ENCODE measurements around the gene FOXP1.

Gene FOXP1

DNA sequence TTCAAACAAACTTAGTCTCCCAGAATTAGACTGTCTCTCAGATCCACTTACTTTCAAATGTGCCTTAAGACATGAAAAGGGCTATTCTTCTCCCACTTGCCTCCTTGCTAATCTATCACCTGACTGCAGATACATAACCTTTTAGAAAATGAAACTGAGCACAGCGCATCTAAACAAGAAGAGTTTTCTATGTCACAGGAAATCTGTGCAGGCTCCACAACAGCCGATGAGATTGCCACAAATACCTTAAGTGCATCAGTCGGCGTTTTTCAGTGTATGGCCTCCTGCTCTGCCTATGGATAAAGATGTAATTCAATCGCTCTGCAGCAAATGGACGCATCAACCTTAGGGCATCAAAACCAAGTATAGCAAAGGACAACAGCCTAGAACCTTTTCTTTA, 544.2 kb downstream of the FOXP1 start:
- no peak overlapping the region for H3K27ac ChIP-seq
- H2AFZ ChIP-seq, result no peak overlapping the region
- no peaks in the 10 kb centered on the region for H3K9me3 ChIP-seq (ENCODE audit: control insufficient read depth, low read length)
- no peak overlapping the region for H3K9ac ChIP-seq
- no peaks in the 10 kb centered on the region for H3K27me3 ChIP-seq (ENCODE audit: control insufficient read depth, insufficient read depth, low read length)
- H3K4me1 ChIP-seq, result no peaks in the 10 kb centered on the region
- no peak overlapping the region for H3K4me2 ChIP-seq (ENCODE audit: low read length)
- peaks cover 3% of the 10 kb centered on the region for H3K79me2 ChIP-seq
- H3K36me3 ChIP-seq (ENCODE audit: control insufficient read depth, insufficient read depth, low read length), result no peaks in the 10 kb centered on the region
- TF ChIP-seq, protein P1, sequence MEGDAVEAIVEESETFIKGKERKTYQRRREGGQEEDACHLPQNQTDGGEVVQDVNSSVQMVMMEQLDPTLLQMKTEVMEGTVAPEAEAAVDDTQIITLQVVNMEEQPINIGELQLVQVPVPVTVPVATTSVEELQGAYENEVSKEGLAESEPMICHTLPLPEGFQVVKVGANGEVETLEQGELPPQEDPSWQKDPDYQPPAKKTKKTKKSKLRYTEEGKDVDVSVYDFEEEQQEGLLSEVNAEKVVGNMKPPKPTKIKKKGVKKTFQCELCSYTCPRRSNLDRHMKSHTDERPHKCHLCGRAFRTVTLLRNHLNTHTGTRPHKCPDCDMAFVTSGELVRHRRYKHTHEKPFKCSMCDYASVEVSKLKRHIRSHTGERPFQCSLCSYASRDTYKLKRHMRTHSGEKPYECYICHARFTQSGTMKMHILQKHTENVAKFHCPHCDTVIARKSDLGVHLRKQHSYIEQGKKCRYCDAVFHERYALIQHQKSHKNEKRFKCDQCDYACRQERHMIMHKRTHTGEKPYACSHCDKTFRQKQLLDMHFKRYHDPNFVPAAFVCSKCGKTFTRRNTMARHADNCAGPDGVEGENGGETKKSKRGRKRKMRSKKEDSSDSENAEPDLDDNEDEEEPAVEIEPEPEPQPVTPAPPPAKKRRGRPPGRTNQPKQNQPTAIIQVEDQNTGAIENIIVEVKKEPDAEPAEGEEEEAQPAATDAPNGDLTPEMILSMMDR (IDR thresholded peaks at IDR 0.05), result no peak
- no peak overlapping the region for H3K4me3 ChIP-seq (ENCODE audit: low read depth, low read length)

DNA sequence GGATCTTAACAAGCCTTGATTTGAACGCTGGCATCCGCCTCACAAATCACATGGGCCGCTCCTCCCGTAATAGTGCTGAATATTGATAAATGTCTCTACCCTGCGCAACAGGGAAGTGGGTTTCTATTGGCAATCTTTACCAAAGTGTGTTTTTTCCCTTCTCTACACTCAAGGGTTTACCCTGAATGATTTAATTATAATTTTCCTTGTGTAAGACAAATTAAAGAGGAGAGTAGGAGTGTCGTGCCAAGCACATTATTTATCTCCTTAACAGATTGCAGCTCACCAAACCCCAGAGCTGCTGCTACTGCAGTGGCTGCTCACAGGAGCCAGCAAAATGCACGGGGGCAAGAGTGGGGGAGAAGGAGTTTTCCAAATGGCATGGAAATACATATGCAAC, 545.8 kb downstream of the FOXP1 start:
- no peak overlapping the region for H3K4me3 ChIP-seq (ENCODE audit: low read depth, low read length)
- H3K9ac ChIP-seq, result no peak overlapping the region
- no peaks in the 10 kb centered on the region for H3K27me3 ChIP-seq (ENCODE audit: control insufficient read depth, insufficient read depth, low read length)
- TF ChIP-seq, protein P1 (IDR thresholded peaks at IDR 0.05), result no peak
- H3K4me1 ChIP-seq, result no peaks in the 10 kb centered on the region
- H2AFZ ChIP-seq, result no peak overlapping the region
- no peaks in the 10 kb centered on the region for H3K79me2 ChIP-seq
- H3K27ac ChIP-seq, result no peak overlapping the region
- H3K9me3 ChIP-seq (ENCODE audit: control insufficient read depth, low read length), result no peaks in the 10 kb centered on the region
- H3K4me2 ChIP-seq (ENCODE audit: low read length), result no peak overlapping the region
- no peaks in the 10 kb centered on the region for H3K36me3 ChIP-seq (ENCODE audit: control insufficient read depth, insufficient read depth, low read length)

DNA sequence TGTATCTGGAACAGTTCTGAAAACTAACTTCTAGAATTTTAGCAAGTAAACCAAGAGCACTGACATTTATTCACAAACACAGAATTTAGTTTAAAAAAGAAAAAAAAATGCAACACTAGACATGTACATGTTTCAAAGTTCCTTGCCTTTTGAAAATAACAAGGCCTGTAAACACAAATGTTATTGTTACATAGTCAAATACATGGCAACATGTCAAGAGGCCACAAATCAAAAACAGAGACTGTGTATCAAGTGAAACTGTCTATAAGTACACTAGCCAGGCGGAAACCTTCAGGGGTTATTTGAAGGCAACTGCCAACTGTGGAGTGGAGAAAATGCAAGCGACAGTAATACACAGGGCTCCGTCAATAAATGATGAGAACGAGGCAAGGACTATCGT, 547.6 kb downstream of the FOXP1 start:
- TF ChIP-seq, protein P1 (IDR thresholded peaks at IDR 0.05), result no peak
- Histone ChIP-seq H3K9ac (no peak overlapping the region), H2AFZ (no peak overlapping the region), H3K36me3 (ENCODE audit: control insufficient read depth, insufficient read depth, low read length) (no peaks in the 10 kb centered on the region), H3K27me3 (ENCODE audit: control insufficient read depth, insufficient read depth, low read length) (no peaks in the 10 kb centered on the region), H3K27ac (no peak overlapping the region), H3K79me2 (peaks cover 5% of the 10 kb centered on the region), H3K9me3 (ENCODE audit: control insufficient read depth, low read length) (no peaks in the 10 kb centered on the region), H3K4me1 (no peaks in the 10 kb centered on the region), H3K4me3 (ENCODE audit: low read depth, low read length) (no peak overlapping the region), H3K4me2 (ENCODE audit: low read length) (no peak overlapping the region)

DNA sequence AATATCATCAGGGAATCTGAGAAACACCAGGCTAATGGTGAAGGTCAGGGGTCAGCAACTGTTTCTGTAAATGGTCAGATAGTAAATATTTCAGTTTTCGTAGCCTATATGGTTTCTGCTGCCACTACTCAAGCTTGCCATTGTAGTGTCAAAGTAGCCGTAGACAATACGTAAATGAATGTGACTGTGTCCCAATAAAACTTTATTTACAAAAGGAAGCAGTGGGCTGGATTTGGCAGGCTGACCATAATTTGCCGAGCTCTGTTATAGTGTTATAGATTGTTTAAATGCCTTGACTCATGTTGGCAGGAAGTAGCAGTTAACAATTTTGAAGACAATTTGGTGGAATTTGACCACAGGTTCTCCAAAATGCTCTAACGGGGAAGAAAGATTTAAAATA, 548.2 kb downstream of the FOXP1 start:
- Histone ChIP-seq H2AFZ (no peak overlapping the region), H3K4me2 (ENCODE audit: low read length) (no peak overlapping the region), H3K4me3 (ENCODE audit: low read depth, low read length) (no peak overlapping the region), H3K9ac (no peak overlapping the region), H3K36me3 (ENCODE audit: control insufficient read depth, insufficient read depth, low read length) (no peaks in the 10 kb centered on the region), H3K27me3 (ENCODE audit: control insufficient read depth, insufficient read depth, low read length) (no peaks in the 10 kb centered on the region), H3K27ac (no peak overlapping the region), H3K79me2 (peaks cover 5% of the 10 kb centered on the region), H3K4me1 (no peaks in the 10 kb centered on the region), H3K9me3 (ENCODE audit: control insufficient read depth, low read length) (no peaks in the 10 kb centered on the region)
- TF ChIP-seq, protein P1 (IDR thresholded peaks at IDR 0.05), result no peak

DNA sequence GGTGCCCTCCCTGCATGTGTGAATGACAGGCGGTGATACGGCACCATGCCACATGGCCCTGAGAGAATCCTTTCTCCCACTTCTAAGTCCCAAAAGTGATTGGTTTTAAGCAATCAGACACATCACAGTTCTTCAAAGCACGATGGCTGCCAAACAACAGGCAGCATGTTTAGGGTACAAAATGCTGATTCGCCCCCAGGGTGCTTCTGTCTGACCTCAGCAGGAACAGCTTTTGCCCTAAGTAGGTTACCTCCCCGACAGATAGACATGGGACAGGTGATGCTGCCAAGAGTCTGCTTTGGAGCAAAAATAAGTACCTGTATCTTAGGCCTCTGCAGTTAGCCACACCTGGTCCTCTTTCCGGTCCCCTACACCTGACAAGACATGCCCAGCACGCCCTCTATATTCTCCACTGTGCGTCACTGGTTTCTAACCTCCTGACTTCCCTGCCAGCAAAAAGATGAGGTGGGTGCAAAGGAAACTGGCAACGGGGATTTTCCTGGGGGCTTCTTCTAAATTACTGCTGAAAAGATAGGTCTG, 549.8 kb downstream of the FOXP1 start:
- Histone ChIP-seq H3K4me3 (ENCODE audit: low read depth, low read length) (no peak overlapping the region), H2AFZ (no peak overlapping the region), H3K9ac (no peak overlapping the region), H3K27ac (no peak overlapping the region), H3K9me3 (ENCODE audit: control insufficient read depth, low read length) (no peaks in the 10 kb centered on the region), H3K27me3 (ENCODE audit: control insufficient read depth, insufficient read depth, low read length) (no peaks in the 10 kb centered on the region), H3K79me2 (peaks cover 12% of the 10 kb centered on the region), H3K36me3 (ENCODE audit: control insufficient read depth, insufficient read depth, low read length) (no peaks in the 10 kb centered on the region), H3K4me1 (no peaks in the 10 kb centered on the region), H3K4me2 (ENCODE audit: low read length) (no peak overlapping the region)
- TF ChIP-seq, protein P1 (IDR thresholded peaks at IDR 0.05), result no peak

Measured in parathyroid adenoma (tissue), 2 donors.